PC-3 (cell line): ENCODE data around the gene SDK1. TPM values are rescaled to one million over a fixed set of nuclear protein-coding genes. Genes with fewer than 3 reads are reported as not detected.

Experiments used
- ATAC-seq: fragments of 200-7000 bp; cut with Tn5 transposase; 2 replicates; pipeline ENCODE4 v1.9.1; 2020; ENCODE audit warnings: mild to moderate bottlenecking, moderate library complexity
- BruUV-seq: library from RNA; stranded (reverse); fragments of 400-500 nt; replicated peaks from 2 replicates; lab custom pipeline; 2021; lab: Mats Ljungman, UMichigan
- CTCF ChIA-PET: fragments of 300-600 bp; sonication (Branson Sonifier 250); formaldehyde crosslinking; loops from one replicate; lab custom pipeline; 2022; ENCODE audit warnings: antibody characterized with exemption; lab: Charles Lee
- POLR2A ChIA-PET: fragments of 300-600 bp; sonication (Branson Sonifier 250); formaldehyde crosslinking; loops from one replicate; lab custom pipeline; 2022; ENCODE audit warnings: antibody characterized with exemption; ENCODE audit not compliant: unreplicated experiment; lab: Charles Lee
- DNase-seq: peaks from one replicate; pipeline ENCODE4 v3.0.0-alpha.2; 2015
- H2AFZ ChIP-seq: fragments of 300-600 bp; sonication (generic); 2 replicates; pipeline ENCODE4 v1.6.0; 2016; ENCODE audit warnings: antibody characterized with exemption, low read length
- H3F3A ChIP-seq: fragments of 300-600 bp; sonication (generic); one replicate; pipeline ENCODE4 v1.6.0; 2017; ENCODE audit warnings: antibody characterized with exemption, low read length, control low read depth, mild to moderate bottlenecking; ENCODE audit not compliant: unreplicated experiment
- H3K27ac ChIP-seq: fragments of 300-600 bp; sonication (generic); 2 replicates; pipeline ENCODE4 v1.5.1; 2016; ENCODE audit warnings: mild to moderate bottlenecking, low read length
- H3K27me3 ChIP-seq: fragments of 300-600 bp; sonication (generic); 2 replicates; pipeline ENCODE4 v1.6.1; 2016; ENCODE audit warnings: low read length, mixed read lengths
- H3K36me3 ChIP-seq: fragments of 300-600 bp; sonication (generic); 2 replicates; pipeline ENCODE4 v1.6.1; 2016; ENCODE audit warnings: low read depth, mixed run types, low read length, mixed read lengths
- H3K4me1 ChIP-seq: fragments of 300-600 bp; sonication (generic); 2 replicates; pipeline ENCODE4 v1.5.1; 2016; ENCODE audit warnings: low read length; ENCODE audit not compliant: insufficient read depth
- H3K4me2 ChIP-seq: fragments of 300-600 bp; sonication (generic); 2 replicates; pipeline ENCODE4 v1.6.0; 2016; ENCODE audit warnings: low read length
- H3K4me3 ChIP-seq: fragments of 300-600 bp; sonication (generic); 2 replicates; pipeline ENCODE4 v1.5.1; 2016; ENCODE audit warnings: mild to moderate bottlenecking, low read length, mixed read lengths
- H3K79me2 ChIP-seq: fragments of 300-600 bp; sonication (generic); 2 replicates; pipeline ENCODE4 v1.6.1; 2017; ENCODE audit warnings: low read length, mixed read lengths
- H3K9ac ChIP-seq: fragments of 300-600 bp; sonication (generic); 2 replicates; pipeline ENCODE4 v1.6.0; 2016; ENCODE audit warnings: mild to moderate bottlenecking, low read length
- H3K9me2 ChIP-seq: fragments of 300-600 bp; sonication (generic); replicated peaks from 2 replicates; pipeline ENCODE4 v1.6.1; 2016; ENCODE audit warnings: mixed run types, low read length, mixed read lengths
- H3K9me3 ChIP-seq: fragments of 300-600 bp; sonication (generic); 2 replicates; pipeline ENCODE4 v1.6.1; 2016; ENCODE audit warnings: low read length, mixed read lengths
- H4K20me1 ChIP-seq: fragments of 300-600 bp; sonication (generic); 2 replicates; pipeline ENCODE4 v1.6.1; 2016; ENCODE audit warnings: low read length, mixed read lengths
- EZH2 ChIP-seq: fragments of 300-600 bp; sonication (generic); IDR thresholded peaks from one replicate; pipeline ENCODE4 v1.6.1; 2017; ENCODE audit warnings: antibody characterized with exemption, mild to moderate bottlenecking, low read length; ENCODE audit not compliant: unreplicated experiment
- EZH2phosphoT487 ChIP-seq: fragments of 300-600 bp; sonication (generic); IDR thresholded peaks from 2 replicates; pipeline ENCODE4 v1.6.1; 2018; ENCODE audit warnings: mild to moderate bottlenecking, antibody characterized with exemption, low read length, borderline replicate concordance
- intact Hi-C: fragments of 100-400 bp; cut with micrococcal nuclease; formaldehyde crosslinking; loops from 2 replicates; pipeline ENCODE4 v1.9.0; 2023
- total RNA-seq: library from RNA; depleted of rRNA; stranded (reverse); fragments of >200 nt; gene quantifications from 2 replicates; pipeline ENCODE4 v1.2.3, GENCODE V29; 2014
- TF ChIP-seq, protein P1 (sequence below): fragments of 300-600 bp; sonication (generic); conservative IDR thresholded peaks from 2 replicates; pipeline ENCODE4 v1.5.1; 2017; ENCODE audit warnings: antibody characterized with exemption, low read depth, mild to moderate bottlenecking, low read length

SDK1 gene
- total RNA-seq, 1 experiment from 2014 or later, result 2.8 TPM

DNA sequence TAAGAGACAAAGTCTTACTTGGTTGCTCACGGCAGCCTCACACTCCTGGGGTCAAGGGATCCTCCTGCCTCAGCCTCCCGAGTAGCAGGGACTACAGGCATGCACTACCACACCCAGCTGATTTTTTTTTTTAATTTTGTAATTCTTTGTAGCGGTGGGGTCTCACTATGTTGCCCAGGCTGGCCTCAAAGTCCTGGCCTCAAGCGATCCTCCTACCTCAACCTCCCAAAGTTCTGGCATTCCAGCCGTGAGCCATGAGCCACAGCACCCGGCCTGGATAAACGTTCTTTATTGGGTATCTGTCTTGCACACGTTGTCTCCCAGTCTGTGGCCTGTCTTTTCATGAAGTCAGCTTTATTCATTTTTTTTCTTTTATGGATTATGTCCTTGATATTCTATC is 744.9 kb downstream of the SDK1 start:
- Histone ChIP-seq H3F3A (no peaks in the 10 kb centered on the region), H3K27ac (no peak overlapping the region), H3K9me3 (no peaks in the 10 kb centered on the region), H4K20me1 (no peaks in the 10 kb centered on the region), H3K4me1 (no peaks in the 10 kb centered on the region), H3K4me2 (no peak overlapping the region), H3K36me3 (no peaks in the 10 kb centered on the region), H3K4me3 (no peak overlapping the region), H3K79me2 (no peaks in the 10 kb centered on the region), H3K27me3 (no peaks in the 10 kb centered on the region), H3K9ac (no peak overlapping the region), H3K9me2 (no peaks in the 10 kb centered on the region), H2AFZ (no peak overlapping the region)
- intact Hi-C loops, result no loop called here
- ATAC-seq (no peak), DNase-seq (no peak)
- POLR2A ChIA-PET, result no interaction called here
- CTCF ChIA-PET, result no interaction called here
- no TSS peak for BruUV-seq
- TF ChIP-seq EZH2phosphoT487 (no peak), EZH2 (no peak)
- TF ChIP-seq, protein P1, sequence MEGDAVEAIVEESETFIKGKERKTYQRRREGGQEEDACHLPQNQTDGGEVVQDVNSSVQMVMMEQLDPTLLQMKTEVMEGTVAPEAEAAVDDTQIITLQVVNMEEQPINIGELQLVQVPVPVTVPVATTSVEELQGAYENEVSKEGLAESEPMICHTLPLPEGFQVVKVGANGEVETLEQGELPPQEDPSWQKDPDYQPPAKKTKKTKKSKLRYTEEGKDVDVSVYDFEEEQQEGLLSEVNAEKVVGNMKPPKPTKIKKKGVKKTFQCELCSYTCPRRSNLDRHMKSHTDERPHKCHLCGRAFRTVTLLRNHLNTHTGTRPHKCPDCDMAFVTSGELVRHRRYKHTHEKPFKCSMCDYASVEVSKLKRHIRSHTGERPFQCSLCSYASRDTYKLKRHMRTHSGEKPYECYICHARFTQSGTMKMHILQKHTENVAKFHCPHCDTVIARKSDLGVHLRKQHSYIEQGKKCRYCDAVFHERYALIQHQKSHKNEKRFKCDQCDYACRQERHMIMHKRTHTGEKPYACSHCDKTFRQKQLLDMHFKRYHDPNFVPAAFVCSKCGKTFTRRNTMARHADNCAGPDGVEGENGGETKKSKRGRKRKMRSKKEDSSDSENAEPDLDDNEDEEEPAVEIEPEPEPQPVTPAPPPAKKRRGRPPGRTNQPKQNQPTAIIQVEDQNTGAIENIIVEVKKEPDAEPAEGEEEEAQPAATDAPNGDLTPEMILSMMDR, result no peak

DNA sequence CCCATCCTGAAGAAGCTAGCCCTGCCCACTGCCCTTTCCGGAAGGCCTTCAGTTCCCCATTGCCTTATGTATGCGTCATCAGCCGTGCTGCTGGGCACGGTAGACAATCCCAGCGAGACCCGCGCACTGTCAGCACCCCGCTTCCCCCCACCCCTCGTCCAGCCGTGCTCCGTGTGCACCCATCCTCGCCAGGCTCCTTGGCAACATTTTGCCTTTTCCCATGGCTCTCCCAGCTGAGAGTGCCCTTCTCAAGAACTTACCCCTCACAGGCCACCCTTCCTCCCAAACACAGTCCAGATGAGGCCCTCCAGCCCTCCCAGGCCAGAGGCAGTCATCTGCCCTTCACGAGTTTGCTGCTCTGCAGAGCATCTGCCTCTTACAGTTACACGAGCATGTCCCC is 747.3 kb downstream of the SDK1 start:
- H3K4me1 ChIP-seq, result no peaks in the 10 kb centered on the region

DNA sequence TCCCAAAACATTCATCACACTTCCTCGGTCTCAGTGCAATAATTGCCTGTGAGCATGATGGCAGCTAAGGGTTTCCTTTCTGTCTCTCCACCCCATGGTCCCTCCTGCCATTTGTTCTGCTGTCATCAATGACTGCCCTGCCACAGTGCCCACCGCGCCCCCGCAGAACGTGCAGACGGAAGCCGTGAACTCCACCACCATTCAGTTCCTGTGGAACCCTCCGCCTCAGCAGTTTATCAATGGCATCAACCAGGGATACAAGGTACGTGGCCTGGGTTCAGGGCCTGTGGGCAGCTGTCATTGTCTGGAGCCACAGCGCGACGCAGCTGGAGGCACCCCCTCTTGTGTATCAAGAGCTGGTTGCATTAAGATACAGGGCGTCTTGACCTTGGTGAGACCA is 748.1 kb downstream of the SDK1 start:
- DNase-seq (no peak), ATAC-seq (no peak)
- no peaks in the 10 kb centered on the region for H3F3A ChIP-seq
- no peak overlapping the region for H3K4me2 ChIP-seq
- H4K20me1 ChIP-seq, result no peaks in the 10 kb centered on the region
- no peaks in the 10 kb centered on the region for H3K9me3 ChIP-seq
- POLR2A ChIA-PET, result no interaction called here
- no peak overlapping the region for H3K4me3 ChIP-seq
- no peaks in the 10 kb centered on the region for H3K9me2 ChIP-seq
- H2AFZ ChIP-seq, result no peak overlapping the region
- intact Hi-C loops, result no loop called here
- no peak overlapping the region for H3K27ac ChIP-seq
- no peaks in the 10 kb centered on the region for H3K36me3 ChIP-seq
- TF ChIP-seq EZH2phosphoT487 (no peak), EZH2 (no peak)
- TF ChIP-seq, protein P1, result no peak
- no peaks in the 10 kb centered on the region for H3K27me3 ChIP-seq
- H3K79me2 ChIP-seq, result no peaks in the 10 kb centered on the region
- no peaks in the 10 kb centered on the region for H3K4me1 ChIP-seq
- H3K9ac ChIP-seq, result no peak overlapping the region
- BruUV-seq, result no TSS peak
- CTCF ChIA-PET, result no interaction called here

More for the DNA sequence above, 747.3 kb downstream of the SDK1 start:
- ChIA-PET CTCF (no interaction called here), POLR2A (no interaction called here)
- no peak overlapping the region for H3K9ac ChIP-seq
- H3K9me3 ChIP-seq, result no peaks in the 10 kb centered on the region
- no peak overlapping the region for H3K4me3 ChIP-seq
- H3K79me2 ChIP-seq, result no peaks in the 10 kb centered on the region
- H3K4me2 ChIP-seq, result no peak overlapping the region
- no peak overlapping the region for H3K27ac ChIP-seq
- TF ChIP-seq, protein P1, result no peak
- TF ChIP-seq EZH2 (no peak), EZH2phosphoT487 (no peak)
- intact Hi-C loops, result no loop called here
- BruUV-seq, result no TSS peak
- no peaks in the 10 kb centered on the region for H3K27me3 ChIP-seq
- no peak overlapping the region for H2AFZ ChIP-seq
- DNase-seq (no peak), ATAC-seq (no peak)
- no peaks in the 10 kb centered on the region for H3K36me3 ChIP-seq
- H4K20me1 ChIP-seq, result no peaks in the 10 kb centered on the region
- H3K9me2 ChIP-seq, result no peaks in the 10 kb centered on the region
- no peaks in the 10 kb centered on the region for H3F3A ChIP-seq
